Adrenal gland (tissue), 12 donors: ENCODE results near the gene ZNF576. TPM values are rescaled to one million over a fixed set of nuclear protein-coding genes. Genes with fewer than 3 reads are reported as not detected.
"Not testable (repeated sequence)": the region's sequence is repeated elsewhere in the genome, so short reads cannot be mapped to it uniquely, and the experiment has no call there.

Experiments
- DNase-seq, 7 donors: peaks; one replicate each; pipeline ENCODE4 v3.0.0-alpha.2; 2019 to 2020
- H3K27ac ChIP-seq, 5 donors: fragments of 200-600 bp; sonication (generic) in 4 of 5; 1 replicate in 3 of 5; 2 replicates in 2 of 5; pipeline versions ENCODE4 v1.5.1 to v1.8.0; 2016 to 2020; ENCODE audit warnings: mild to moderate bottlenecking in 1 of 5
- H3K27me3 ChIP-seq: fragments of 200-600 bp; 2 replicates; pipeline ENCODE4 v1.8.0; 2021
- H3K36me3 ChIP-seq, 2 donors: fragments of 200-600 bp; replicated peaks in 1 of 2; 1 replicate in 1 of 2; 2 replicates in 1 of 2; pipeline versions ENCODE4 v1.5.1 to v1.8.0; 2018 to 2022
- H3K4me1 ChIP-seq, 2 donors: fragments of 200-600 bp; replicated peaks in 1 of 2; 1 replicate in 1 of 2; 2 replicates in 1 of 2; pipeline versions ENCODE4 v1.5.1 to v1.8.0; 2018 to 2021
- H3K4me3 ChIP-seq, 4 donors: fragments of 200-600 bp; sonication (generic) in 3 of 4; one replicate each; pipeline ENCODE4 v1.5.1; 2016 to 2018
- H3K9me3 ChIP-seq, 3 donors: fragments of 200-600 bp; sonication (generic) in 1 of 3; replicated peaks in 1 of 3; 1 replicate in 2 of 3; 2 replicates in 1 of 3; pipeline versions ENCODE4 v1.5.1 to v1.8.0; 2016 to 2021
- POLR2A ChIP-seq, 2 donors: fragments of 450-650 bp; IDR thresholded peaks; one replicate each; pipeline ENCODE4 v1.6.1; 2017; ENCODE audit warnings: antibody characterized with exemption in 2 of 2, mild to moderate bottlenecking in 2 of 2, moderate library complexity in 1 of 2
- WGBS, 4 donors: extraction: QIAGEN DNeasy Blood & Tissue Kit in 2 of 4; methylation state at CpG; one replicate each; pipeline versions ENCODE4 v1.1.5 to v1.1.7; 2013 to 2017; 5-methylcytosine and 5-hydroxymethylcytosine counted together
- intact Hi-C, 2 donors: fragments of 100-400 bp; cut with DNase I; formaldehyde crosslinking; loops; one replicate each; pipeline versions ENCODE4 v1.14.1 to v1.15.0; 2022 to 2023
- polyA plus RNA-seq, 3 donors: library from polyadenylated mRNA; stranded (reverse); fragments of 200-250 nt in 2 of 3; fragments of 350-450 nt in 1 of 3; fragmentation: Illumina TruSeq in 1 of 3; extraction: RNeasy Lipid Tissue Mini Kit (QIAGEN cat#74804) in 1 of 3; gene quantifications; one replicate each; pipeline ENCODE4 v1.2.3, GENCODE V29; 2013 to 2014
- total RNA-seq, 9 donors: library from RNA; depleted of rRNA in 4 of 9; stranded (reverse); fragments of >200 nt in 4 of 9; fragments of 120-200 nt in 1 of 9; fragmentation: NEBNext Ultra II Directional in 1 of 9; extraction: Animal tissue kit (Norgen Biotek cat#: 25700) in 1 of 9; gene quantifications; one replicate each; pipeline versions ENCODE4 v1.1.0 to v1.2.4, GENCODE V29; 2013 to 2023
- TF ChIP-seq, protein P1 (sequence below), 6 experiments: fragments of 450-650 bp in 4 of 6; fragments of 200-600 bp in 2 of 6; sonication (generic) in 1 of 6; IDR thresholded peaks; 1 replicate in 5 of 6; 2 replicates in 1 of 6; pipeline versions ENCODE4 v1.5.1 to v1.8.0; 2016 to 2021; ENCODE audit warnings: antibody characterized with exemption in 6 of 6, mild to moderate bottlenecking in 2 of 6, moderate library complexity in 1 of 6
- donor health status: healthy with polysubstance abuse.
- donor health status: Bipolar disorder and iron deficiency.
- donor health status: DM: yes; HTN: yes; CAD: no.
- donor health status: DM: no; HTN: no; CAD: no.
- donor health status: DM: no; HTN: no; CAD: no.
- donor health status: DM: yes; HTN: yes; CAD: no.

Gene ZNF576
- total and polyA plus RNA-seq, 12 donors = 9.8 to 114 (median 21.0) TPM

DNA sequence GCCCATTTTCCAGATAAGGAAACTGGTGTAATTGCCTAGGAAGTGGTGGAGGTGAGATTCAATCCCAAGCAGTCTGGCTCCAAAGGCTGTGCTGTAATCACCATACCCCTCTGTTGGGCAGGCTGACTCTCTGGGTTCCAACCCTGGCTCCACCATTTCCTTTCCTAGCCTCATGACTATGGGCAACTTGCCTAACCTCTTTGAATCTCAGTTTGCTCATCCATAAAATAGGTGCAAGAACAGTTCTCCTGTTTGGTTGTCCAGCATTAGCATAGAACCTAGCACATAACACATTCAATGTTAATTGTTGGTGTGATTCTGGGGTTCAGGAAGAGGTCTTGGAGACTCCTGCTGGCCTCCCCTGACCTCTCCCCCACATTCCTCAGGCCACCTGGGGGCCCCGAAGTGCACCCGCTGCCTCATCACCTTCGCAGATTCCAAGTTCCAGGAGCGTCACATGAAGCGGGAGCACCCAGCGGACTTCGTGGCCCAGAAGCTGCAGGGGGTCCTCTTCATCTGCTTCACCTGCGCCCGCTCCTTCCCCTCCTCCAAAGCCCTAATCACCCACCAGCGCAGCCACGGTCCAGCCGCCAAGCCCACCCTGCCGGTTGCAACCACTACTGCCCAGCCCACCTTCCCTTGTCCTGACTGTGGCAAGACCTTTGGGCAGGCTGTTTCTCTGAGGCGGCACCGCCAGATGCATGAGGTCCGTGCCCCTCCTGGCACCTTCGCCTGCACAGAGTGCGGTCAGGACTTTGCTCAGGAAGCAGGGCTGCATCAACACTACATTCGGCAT, 2.2 kb downstream of the ZNF576 start:
- intact Hi-C loops = loop anchor here in 1 of 2 donors (10.0 kb wide), 1 partner anchor 56 kb away; no protein-coding TSS in a partner anchor
- peaks cover 0 to 23% of the 10 kb centered on the region in 2 donors for H3K36me3 ChIP-seq
- 92 to 94% (median 93%) methylated on average over 17 to 19 of the region's 19 CpGs for WGBS, 4 donors

DNA sequence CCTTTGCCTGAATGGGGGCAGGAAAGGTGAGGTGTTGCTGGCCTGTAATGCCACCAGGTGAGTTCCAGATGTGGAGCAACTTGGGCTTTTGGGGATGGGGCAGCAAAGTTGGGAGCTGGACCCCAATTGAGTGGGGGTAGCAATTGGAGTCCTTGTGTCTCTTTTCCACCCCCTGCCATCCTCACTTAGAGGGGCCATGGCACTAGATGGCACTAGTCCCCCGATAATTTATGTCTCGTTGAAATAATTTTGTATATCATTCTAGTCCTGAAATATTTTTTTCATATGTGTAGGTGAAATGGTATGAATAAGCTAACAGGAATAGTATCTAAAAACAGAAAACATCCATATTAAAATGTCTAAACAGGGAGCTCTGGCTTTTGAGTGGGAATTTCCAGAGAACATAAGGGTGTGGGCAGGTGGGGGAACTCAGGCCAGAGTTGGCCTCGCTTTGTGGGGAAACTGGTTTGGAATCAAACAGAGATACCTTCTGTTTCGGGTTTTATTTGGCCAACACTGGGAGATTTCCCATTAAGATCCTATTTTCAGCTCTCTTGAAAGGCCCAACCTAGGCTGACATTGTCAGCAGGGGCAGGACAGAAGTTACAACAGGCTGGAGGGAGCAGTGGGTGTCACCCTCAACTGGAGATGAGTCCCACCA, 3.4 kb downstream of the ZNF576 start:
- Histone ChIP-seq H3K4me1 (peaks cover 12 to 20% of the 10 kb centered on the region in 2 donors), H3K27me3 (no peaks in the 10 kb centered on the region), H3K27ac (peak overlapping the region in 3 of 5 donors; percentile 41 to 55 (median 52)), H3K36me3 (peaks cover 0 to 21% of the 10 kb centered on the region in 2 donors), H3K4me3 (no peak overlapping the region), H3K9me3 (no peaks in the 10 kb centered on the region)
- no peak for DNase-seq
- intact Hi-C loops = loop anchor here (10.0 kb wide), 1 partner anchor 55 kb away; no protein-coding TSS in a partner anchor
- TF ChIP-seq, protein P1, sequence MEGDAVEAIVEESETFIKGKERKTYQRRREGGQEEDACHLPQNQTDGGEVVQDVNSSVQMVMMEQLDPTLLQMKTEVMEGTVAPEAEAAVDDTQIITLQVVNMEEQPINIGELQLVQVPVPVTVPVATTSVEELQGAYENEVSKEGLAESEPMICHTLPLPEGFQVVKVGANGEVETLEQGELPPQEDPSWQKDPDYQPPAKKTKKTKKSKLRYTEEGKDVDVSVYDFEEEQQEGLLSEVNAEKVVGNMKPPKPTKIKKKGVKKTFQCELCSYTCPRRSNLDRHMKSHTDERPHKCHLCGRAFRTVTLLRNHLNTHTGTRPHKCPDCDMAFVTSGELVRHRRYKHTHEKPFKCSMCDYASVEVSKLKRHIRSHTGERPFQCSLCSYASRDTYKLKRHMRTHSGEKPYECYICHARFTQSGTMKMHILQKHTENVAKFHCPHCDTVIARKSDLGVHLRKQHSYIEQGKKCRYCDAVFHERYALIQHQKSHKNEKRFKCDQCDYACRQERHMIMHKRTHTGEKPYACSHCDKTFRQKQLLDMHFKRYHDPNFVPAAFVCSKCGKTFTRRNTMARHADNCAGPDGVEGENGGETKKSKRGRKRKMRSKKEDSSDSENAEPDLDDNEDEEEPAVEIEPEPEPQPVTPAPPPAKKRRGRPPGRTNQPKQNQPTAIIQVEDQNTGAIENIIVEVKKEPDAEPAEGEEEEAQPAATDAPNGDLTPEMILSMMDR (IDR thresholded peaks at IDR 0.05) = no peak
- no peak for TF ChIP-seq POLR2A (IDR thresholded peaks at IDR 0.05)
- WGBS, 4 donors = 91 to 94% (median 93%) methylated on average over 4 of the region's 4 CpGs

More for the DNA sequence above, 2.2 kb downstream of the ZNF576 start:
- Histone ChIP-seq H3K4me3 (no peak overlapping the region), H3K27ac (peak overlapping the region in 3 of 5 donors; percentile 10 to 96 (median 95)), H3K9me3 (no peaks in the 10 kb centered on the region), H3K27me3 (no peaks in the 10 kb centered on the region), H3K4me1 (peaks cover 20 to 29% of the 10 kb centered on the region in 2 donors)
- TF ChIP-seq POLR2A (IDR thresholded peaks at IDR 0.05) = no peak
- TF ChIP-seq, protein P1 (IDR thresholded peaks at IDR 0.05) = no peak
- no peak for DNase-seq

DNA sequence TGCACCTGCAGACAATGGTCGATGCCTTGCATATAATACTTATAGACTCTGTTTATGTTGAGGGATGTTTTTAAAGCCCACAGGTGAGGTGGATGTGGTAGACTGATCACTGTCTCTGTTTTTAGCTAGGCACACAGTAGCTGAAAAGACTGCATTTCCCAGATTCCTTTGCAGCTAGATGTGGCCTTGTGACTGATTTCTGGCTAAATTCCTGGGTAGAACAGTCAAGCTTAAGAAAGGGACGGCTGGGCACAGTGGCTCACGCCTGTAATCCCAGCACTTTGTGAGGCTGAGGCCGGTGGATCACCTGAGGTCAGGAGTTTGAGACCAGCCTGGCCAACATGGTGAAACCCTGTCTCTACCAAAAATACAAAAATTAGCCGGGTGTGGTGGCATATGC, 3.9 kb downstream of the ZNF576 start:
- peak in 1 of 2 donors; percentile 19 for TF ChIP-seq POLR2A (IDR thresholded peaks at IDR 0.05)
- Histone ChIP-seq H3K36me3 (peaks cover 0 to 21% of the 10 kb centered on the region in 2 donors), H3K4me1 (peaks cover 12 to 20% of the 10 kb centered on the region in 2 donors), H3K27ac (peak overlapping the region in 3 of 5 donors; percentile 52 to 62 (median 55))
- intact Hi-C loops = loop anchor here in 1 of 2 donors (10.0 kb wide), 1 partner anchor 54 kb away; no protein-coding TSS in a partner anchor
- DNase-seq = peak in 5 of 7 donors; percentile 40 to 68 (median 57)
- H3K9me3 ChIP-seq, H3K4me3 ChIP-seq, H3K27me3 ChIP-seq: not testable (repeated sequence)
- 55 to 73% (median 65%) methylated on average over 5 of the region's 5 CpGs for WGBS, 4 donors

DNA sequence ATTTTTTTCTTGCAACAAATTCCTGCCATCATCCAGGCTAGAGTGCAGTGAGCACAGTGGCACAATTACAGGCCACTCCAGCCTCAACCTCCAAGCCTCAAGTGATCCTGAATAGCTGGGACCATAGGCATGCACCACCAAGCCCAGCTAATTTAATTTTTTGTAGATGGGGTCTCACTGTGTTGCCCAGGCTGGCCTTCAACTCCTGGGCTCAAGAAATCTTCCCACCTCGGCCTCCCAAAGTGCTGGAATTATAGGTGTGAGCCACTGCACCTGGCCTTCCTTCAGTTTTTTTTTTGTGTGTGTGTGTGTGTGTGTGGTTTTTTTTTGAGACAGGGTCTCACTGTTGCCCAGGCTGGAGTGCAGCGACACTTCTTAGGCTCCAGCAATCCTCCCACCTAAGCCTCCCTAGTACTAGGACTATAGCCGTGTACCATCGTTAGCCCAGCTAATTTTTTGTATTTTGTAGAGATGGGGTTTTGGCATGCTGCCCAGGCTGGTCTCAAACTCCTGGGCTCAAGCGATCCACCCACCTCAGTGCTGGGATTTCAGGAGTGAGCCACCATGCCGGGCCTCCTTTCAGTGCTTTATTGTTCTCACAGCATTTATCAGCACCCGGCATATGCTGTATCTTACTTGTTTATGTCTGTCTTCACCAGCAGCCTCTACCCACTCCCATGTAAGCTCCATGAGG, 9.6 kb downstream of the ZNF576 start:
- intact Hi-C loops = loop anchor here in 1 of 2 donors (10.0 kb wide), 1 partner anchor 49 kb away; no protein-coding TSS in a partner anchor
- Histone ChIP-seq H3K36me3 (peaks cover 0 to 17% of the 10 kb centered on the region in 2 donors), H3K4me3 (no peak overlapping the region), H3K27ac (no peak overlapping the region), H3K27me3 (no peaks in the 10 kb centered on the region), H3K9me3 (no peaks in the 10 kb centered on the region), H3K4me1 (no peaks in the 10 kb centered on the region)
- TF ChIP-seq, protein P1 (IDR thresholded peaks at IDR 0.05) = no peak
- no peak for TF ChIP-seq POLR2A (IDR thresholded peaks at IDR 0.05)
- no peak for DNase-seq
- 76 to 88% (median 85%) methylated on average over 7 of the region's 7 CpGs for WGBS, 4 donors
